ENCODE data around the gene SLIT3.

The SLIT3 gene

DNA sequence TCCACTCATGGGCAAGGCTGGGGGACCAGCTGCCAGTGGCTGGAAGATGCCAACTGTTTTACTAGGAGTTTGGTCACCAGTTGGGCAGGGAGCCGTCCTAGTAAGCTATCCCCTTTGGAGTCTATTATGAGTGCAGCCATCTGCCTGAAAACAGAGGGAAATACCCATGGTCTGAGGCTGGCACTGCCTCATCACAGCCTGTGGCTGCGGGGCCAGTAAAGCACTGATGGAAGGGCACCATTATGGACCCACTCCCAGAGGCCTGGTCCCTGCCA is 534.6 kb downstream of the SLIT3 start:
- H3K4me3 ChIP-seq (ENCODE audit: low read depth, low read length): no peak overlapping the region
- no peak for DNase-seq (ENCODE audit: low read depth)
- TF ChIP-seq CTCF (conservative IDR thresholded peaks at IDR 0.05; ENCODE audit: low read depth, low read length): no peak

- TF ChIP-seq CTCF (conservative IDR thresholded peaks at IDR 0.05; ENCODE audit: low read depth, low read length): no peak
- no peak overlapping the region for H3K4me3 ChIP-seq (ENCODE audit: low read depth, low read length)
- DNase-seq (ENCODE audit: low read depth): no peak
These were observed 535.2 kb downstream of the SLIT3 start for GRCh38 chr5:168765551-168766425.

GRCh38 chr5:168765086-168765550 is 535.8 kb downstream of the SLIT3 start:
- TF ChIP-seq CTCF (conservative IDR thresholded peaks at IDR 0.05; ENCODE audit: low read depth, low read length): no peak
- DNase-seq (ENCODE audit: low read depth): no peak
- H3K4me3 ChIP-seq (ENCODE audit: low read depth, low read length): no peak overlapping the region

DNA sequence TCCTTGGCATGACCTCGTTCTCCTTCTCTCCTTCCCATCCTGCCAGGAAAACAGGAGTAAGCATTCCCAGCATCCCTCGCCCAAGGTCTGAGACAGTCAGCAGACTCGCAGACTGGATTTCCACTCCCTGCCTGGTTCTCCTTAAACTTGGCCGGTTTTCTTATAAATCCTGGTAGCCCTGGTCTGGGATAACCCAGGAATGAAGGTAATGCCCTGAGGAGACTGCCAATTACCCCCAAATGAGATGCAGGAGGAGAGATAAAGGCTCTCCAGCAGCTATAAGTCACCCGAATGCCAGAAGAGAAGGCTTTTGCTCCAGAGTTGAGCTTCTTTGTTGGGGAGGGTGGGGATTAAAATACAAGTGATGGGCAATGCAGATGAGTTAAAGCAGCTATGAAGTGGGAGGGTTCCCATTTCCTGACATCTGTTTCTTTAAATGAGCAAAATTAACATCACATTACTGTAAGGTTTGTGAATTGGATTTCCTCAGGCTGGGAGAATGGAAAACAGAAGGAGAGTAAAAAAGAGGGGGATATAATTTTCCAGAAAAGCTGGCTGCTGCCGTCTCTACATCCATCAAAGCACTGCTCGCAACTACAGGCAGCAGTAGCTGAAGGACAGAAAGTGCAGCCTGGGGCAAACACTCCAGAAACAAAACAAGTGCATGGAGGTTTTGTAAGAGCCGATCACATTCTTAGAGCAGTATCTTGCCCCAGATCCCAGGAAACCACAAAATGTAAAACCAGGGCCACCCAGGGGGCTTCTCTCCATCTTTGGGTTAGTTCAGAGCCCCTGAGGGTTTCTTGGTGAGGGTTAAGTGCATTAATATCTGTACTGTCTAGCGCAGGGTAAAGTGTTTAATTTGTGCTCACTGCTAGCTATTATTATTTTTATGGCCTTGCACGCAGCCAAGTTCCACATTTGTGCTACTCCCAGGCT is 544.2 kb downstream of the SLIT3 start:
- no peak overlapping the region for H3K4me3 ChIP-seq (ENCODE audit: low read depth, low read length)
- DNase-seq (ENCODE audit: low read depth): no peak
- TF ChIP-seq CTCF (conservative IDR thresholded peaks at IDR 0.05; ENCODE audit: low read depth, low read length): no peak

GRCh38 chr5:168755548-168756093 is 545.3 kb downstream of the SLIT3 start:
- H3K4me3 ChIP-seq (ENCODE audit: low read depth, low read length): no peak overlapping the region
- DNase-seq (ENCODE audit: low read depth): no peak
- no peak for TF ChIP-seq CTCF (conservative IDR thresholded peaks at IDR 0.05; ENCODE audit: low read depth, low read length)

DNA sequence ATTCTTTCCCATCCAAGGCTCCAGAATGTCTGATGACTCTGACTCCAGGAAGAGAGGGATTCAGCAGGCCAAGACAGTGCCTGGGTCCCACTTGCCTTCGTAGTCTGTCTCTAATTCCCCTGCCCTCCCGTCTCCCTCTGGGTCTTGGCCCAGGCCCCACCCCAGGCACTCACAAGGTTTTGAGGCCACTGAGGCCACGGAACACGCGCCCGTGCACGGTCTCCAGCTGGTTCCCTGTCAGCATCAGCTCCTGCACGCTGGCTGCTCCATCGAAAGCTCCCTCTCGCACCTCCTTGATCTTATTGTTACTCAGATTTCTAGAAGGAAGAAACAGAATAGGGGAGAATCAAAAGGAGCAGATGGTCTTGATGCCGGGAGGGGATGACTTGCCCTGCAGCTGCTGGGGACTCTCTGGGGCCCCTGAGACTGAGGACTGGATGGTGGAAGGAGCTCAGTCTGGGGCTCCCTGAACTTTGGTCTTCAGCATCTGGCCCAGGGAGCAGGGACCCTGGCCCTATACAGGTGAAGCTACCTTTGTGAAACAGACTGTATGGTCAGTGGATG is 547.2 kb downstream of the SLIT3 start:
- no peak for DNase-seq (ENCODE audit: low read depth)
- H3K4me3 ChIP-seq (ENCODE audit: low read depth, low read length): no peak overlapping the region
- no peak for TF ChIP-seq CTCF (conservative IDR thresholded peaks at IDR 0.05; ENCODE audit: low read depth, low read length)
